OCI-LY1 (cell line): ENCODE results near the gene IGF2BP3.

ENCODE experiments used
- H2AFZ ChIP-seq: fragments of 200-600 bp; sonication (generic), shearing (Covaris generic); 2 replicates; pipeline ENCODE4 v1.6.0; 2014; ENCODE audit warnings: antibody characterized with exemption, mild to moderate bottlenecking, low read length
- H3F3A ChIP-seq: fragments of 200-600 bp; sonication (generic), shearing (Covaris generic); 2 replicates; pipeline ENCODE4 v1.6.0; 2014; ENCODE audit warnings: mild to moderate bottlenecking, antibody characterized with exemption, low read length, moderate library complexity; ENCODE audit not compliant: insufficient read depth
- H3K27ac ChIP-seq: fragments of 200-600 bp; sonication (generic); 2 replicates; pipeline ENCODE4 v1.5.1; 2014; ENCODE audit warnings: low read length, mixed run types, mild to moderate bottlenecking, low read depth; ENCODE audit not compliant: poor library complexity, severe bottlenecking
- H3K27me3 ChIP-seq: fragments of 200-600 bp; sonication (generic); 2 replicates; pipeline ENCODE4 v1.6.0; 2014; ENCODE audit warnings: antibody characterized with exemption, mild to moderate bottlenecking, low read length, moderate library complexity; ENCODE audit not compliant: insufficient read depth
- H3K36me3 ChIP-seq: fragments of 200-600 bp; sonication (generic); 2 replicates; pipeline ENCODE4 v1.6.1; 2014; ENCODE audit warnings: mild to moderate bottlenecking, antibody characterized with exemption, low read length, moderate library complexity, mixed read lengths; ENCODE audit not compliant: insufficient read depth
- H3K4me1 ChIP-seq: fragments of 200-600 bp; sonication (generic); 2 replicates; pipeline ENCODE4 v1.5.1; 2014; ENCODE audit warnings: mild to moderate bottlenecking, low read length, moderate library complexity; ENCODE audit not compliant: insufficient read depth, severe bottlenecking
- H3K4me2 ChIP-seq: fragments of 200-600 bp; sonication (generic), shearing (Covaris generic); 2 replicates; pipeline ENCODE4 v1.6.1; 2014; ENCODE audit warnings: low read length
- H3K4me3 ChIP-seq: fragments of 200-600 bp; sonication (generic); 2 replicates; pipeline ENCODE4 v1.5.1; 2014; ENCODE audit warnings: low read length, low read depth, mild to moderate bottlenecking, mixed read lengths; ENCODE audit not compliant: poor library complexity, severe bottlenecking
- H3K79me2 ChIP-seq: fragments of 200-600 bp; shearing (Covaris generic); 2 replicates; pipeline ENCODE4 v1.6.1; 2016; ENCODE audit warnings: mixed run types, low read length, mixed read lengths; ENCODE audit not compliant: insufficient read depth
- H3K9ac ChIP-seq: fragments of 200-600 bp; sonication (generic), shearing (Covaris generic); 2 replicates; pipeline ENCODE4 v1.6.1; 2014; ENCODE audit warnings: mild to moderate bottlenecking, low read length, mixed read lengths
- H3K9me2 ChIP-seq: fragments of 200-600 bp; sonication (generic), shearing (Covaris generic); 2 replicates; pipeline ENCODE4 v1.6.1; 2014; ENCODE audit warnings: low read depth, mild to moderate bottlenecking, low read length, mixed read lengths
- H3K9me3 ChIP-seq: fragments of 200-600 bp; shearing (Covaris generic); 2 replicates; pipeline ENCODE4 v1.6.1; 2014; ENCODE audit warnings: low read length, mixed read lengths
- H4K20me1 ChIP-seq: fragments of 200-600 bp; sonication (generic), shearing (Covaris generic); 2 replicates; pipeline ENCODE4 v1.6.0; 2016; ENCODE audit warnings: mild to moderate bottlenecking, low read length; ENCODE audit not compliant: insufficient read depth
- CTCF ChIP-seq: fragments of 200-600 bp; sonication (generic), shearing (Covaris generic); IDR thresholded peaks from 2 replicates; pipeline ENCODE4 v1.5.1; 2017; ENCODE audit warnings: mild to moderate bottlenecking, antibody characterized with exemption, low read length, moderate library complexity, mixed read lengths
- EZH2 ChIP-seq: fragments of 200-600 bp; sonication (generic), shearing (Covaris generic); IDR thresholded peaks from 2 replicates; pipeline ENCODE4 v1.8.0; 2017; ENCODE audit warnings: borderline replicate concordance, mixed run types, mild to moderate bottlenecking, antibody characterized with exemption, low read length, moderate library complexity, mixed read lengths

The IGF2BP3 gene

DNA sequence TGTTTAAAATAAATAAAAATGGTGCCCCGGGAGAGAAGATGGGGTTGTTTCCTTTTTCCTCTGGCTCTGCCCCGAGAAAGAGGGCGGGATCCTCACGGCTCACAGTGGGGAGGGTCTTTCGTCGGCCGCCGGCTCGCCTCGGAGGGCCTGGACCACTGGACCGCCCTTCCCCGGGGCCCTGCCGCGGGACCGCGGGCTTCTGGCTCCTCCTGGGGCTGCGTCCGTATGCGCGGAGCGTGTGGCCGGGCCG lies 3.5 kb upstream of the IGF2BP3 start:
- Histone ChIP-seq H2AFZ (no peak overlapping the region), H3F3A (peaks cover 20% of the 10 kb centered on the region)

GRCh38 chr7:23472956-23473843 lies 2.9 kb upstream of the IGF2BP3 start:
- Histone ChIP-seq H3K79me2 (peaks cover 46% of the 10 kb centered on the region), H4K20me1 (no peaks in the 10 kb centered on the region), H3K9me3 (no peaks in the 10 kb centered on the region), H3K4me1 (peaks cover 42% of the 10 kb centered on the region), H3K9me2 (no peaks in the 10 kb centered on the region), H3K27me3 (no peaks in the 10 kb centered on the region), H3K27ac (peak overlapping the region; percentile 99), H3F3A (peaks cover 16% of the 10 kb centered on the region), H3K4me2 (peak overlapping the region; percentile 81), H2AFZ (no peak overlapping the region), H3K9ac (peak overlapping the region; percentile 98), H3K4me3 (peak overlapping the region; percentile 86), H3K36me3 (no peaks in the 10 kb centered on the region)
- TF ChIP-seq EZH2: no peak

More for the DNA sequence above, 3.5 kb upstream of the IGF2BP3 start:
- TF ChIP-seq CTCF: no peak
- no peaks in the 10 kb centered on the region for H3K36me3 ChIP-seq
- H3K9me3 ChIP-seq: no peaks in the 10 kb centered on the region
- H3K27me3 ChIP-seq: no peaks in the 10 kb centered on the region
- peaks cover 40% of the 10 kb centered on the region for H3K79me2 ChIP-seq
- peak overlapping the region; percentile 86 for H3K4me3 ChIP-seq
- peak overlapping the region; percentile 98 for H3K9ac ChIP-seq
- no peaks in the 10 kb centered on the region for H4K20me1 ChIP-seq
- H3K9me2 ChIP-seq: no peaks in the 10 kb centered on the region
- H3K4me1 ChIP-seq: peaks cover 48% of the 10 kb centered on the region
- peak overlapping the region; percentile 99 for H3K27ac ChIP-seq
- peak overlapping the region; percentile 81 for H3K4me2 ChIP-seq

GRCh38 chr7:23472556-23472955 lies 2.3 kb upstream of the IGF2BP3 start:
- Histone ChIP-seq H3K9me3 (no peaks in the 10 kb centered on the region), H2AFZ (no peak overlapping the region), H3K36me3 (no peaks in the 10 kb centered on the region), H3K9ac (peak overlapping the region; percentile 98), H3K9me2 (no peaks in the 10 kb centered on the region), H3K27ac (peak overlapping the region; percentile 99), H4K20me1 (no peaks in the 10 kb centered on the region), H3K4me2 (peak overlapping the region; percentile 81), H3K4me1 (peaks cover 39% of the 10 kb centered on the region), H3K27me3 (no peaks in the 10 kb centered on the region), H3K4me3 (peak overlapping the region; percentile 86), H3K79me2 (peaks cover 52% of the 10 kb centered on the region), H3F3A (peaks cover 12% of the 10 kb centered on the region)
- TF ChIP-seq EZH2: no peak
- no peak for TF ChIP-seq CTCF

GRCh38 chr7:23472046-23472445 lies 1.8 kb upstream of the IGF2BP3 start:
- Histone ChIP-seq H3F3A (peaks cover 12% of the 10 kb centered on the region), H3K27ac (peak overlapping the region; percentile 99), H3K9ac (peak overlapping the region; percentile 98), H3K27me3 (no peaks in the 10 kb centered on the region), H2AFZ (no peak overlapping the region), H3K9me2 (no peaks in the 10 kb centered on the region), H3K4me2 (peak overlapping the region; percentile 81), H3K4me1 (peaks cover 39% of the 10 kb centered on the region), H3K9me3 (no peaks in the 10 kb centered on the region), H3K79me2 (peaks cover 58% of the 10 kb centered on the region), H4K20me1 (no peaks in the 10 kb centered on the region), H3K4me3 (peak overlapping the region; percentile 86), H3K36me3 (peaks cover under 1% of the 10 kb centered on the region; the same call in 1 of the 2 replicates)
- TF ChIP-seq EZH2: no peak
- no peak for TF ChIP-seq CTCF
